H1 (cell line): ENCODE data around the gene CD81. TPM values are rescaled to one million over a fixed set of nuclear protein-coding genes. Genes with fewer than 3 reads are reported as not detected.

ENCODE experiments used
- CTCF ChIA-PET: fragments of 300-600 bp; sonication (Branson Sonifier 250); formaldehyde crosslinking; loops from one replicate; lab custom pipeline; 2021; ENCODE audit not compliant: partially characterized antibody; lab: Charles Lee
- POLR2A ChIA-PET: fragments of 300-600 bp; sonication (Branson Sonifier 250); formaldehyde crosslinking; loops from one replicate; lab custom pipeline; 2021; ENCODE audit warnings: inconsistent platforms; ENCODE audit not compliant: partially characterized antibody; lab: Charles Lee
- DNase-seq, 2 experiments: peaks; one replicate each; pipeline versions ENCODE4 v3.0.0 to v3.0.0-alpha.2; 2010 to 2022; ENCODE audit warnings: low spot score in 2 of 2, low read depth in 1 of 2, mixed read lengths in 1 of 2
- FAIRE-seq: peaks from 2 replicates; lab custom pipeline; 2011; peaks lifted over from hg19 to GRCh38; lab: Jason Lieb, UNC
- H2AFZ ChIP-seq: 2 replicates; pipeline ENCODE4 v1.8.1; 2012; ENCODE audit warnings: low read length, inconsistent platforms
- H2AK5ac ChIP-seq: 2 replicates; pipeline ENCODE4 v1.6.1; 2013; ENCODE audit warnings: low read depth, low read length
- H2BK120ac ChIP-seq: replicated peaks from 2 replicates; pipeline ENCODE3; 2013; ENCODE audit warnings: low read depth, low read length, inconsistent platforms
- H2BK12ac ChIP-seq: 2 replicates; pipeline ENCODE4 v1.6.1; 2013; ENCODE audit warnings: low read depth, low read length
- H2BK15ac ChIP-seq: 2 replicates; pipeline ENCODE4 v1.6.1; 2013; ENCODE audit warnings: low read length
- H2BK20ac ChIP-seq: 2 replicates; pipeline ENCODE4 v1.6.1; 2013; ENCODE audit warnings: low read length
- H2BK5ac ChIP-seq: 2 replicates; pipeline ENCODE4 v1.6.1; 2013; ENCODE audit warnings: low read depth, low read length
- H3K14ac ChIP-seq: 2 replicates; pipeline ENCODE4 v1.6.1; 2013; ENCODE audit warnings: inconsistent platforms; ENCODE audit not compliant: insufficient read length
- H3K18ac ChIP-seq: 2 replicates; pipeline ENCODE4 v1.6.1; 2013; ENCODE audit warnings: low read length; ENCODE audit errors: extremely low read depth
- H3K23ac ChIP-seq: 2 replicates; pipeline ENCODE4 v1.6.1; 2013; ENCODE audit warnings: inconsistent platforms; ENCODE audit not compliant: insufficient read length
- H3K23me2 ChIP-seq: 2 replicates; pipeline ENCODE4 v1.6.1; 2013; ENCODE audit warnings: low read depth, low read length
- H3K27ac ChIP-seq: 2 replicates; pipeline ENCODE4 v1.6.1; 2011; ENCODE audit warnings: low read depth, low read length, inconsistent platforms
- H3K27me3 ChIP-seq, 4 experiments: replicated peaks in 1 of 4; 1 replicate in 1 of 4; 2 replicates in 3 of 4; pipeline versions ENCODE4 v1.6.1 to v1.8.1; 2011 to 2013; ENCODE audit warnings: low read length in 3 of 4, mild to moderate bottlenecking in 3 of 4, inconsistent platforms in 2 of 4, mixed read lengths in 2 of 4, moderate library complexity in 1 of 4; ENCODE audit not compliant: control insufficient read depth in 3 of 4, insufficient read depth in 3 of 4; ENCODE audit errors: extremely low read depth in 1 of 4
- H3K36me3 ChIP-seq, 4 experiments: 2 replicates each; pipeline versions ENCODE4 v1.6.1 to v1.8.1; 2011 to 2013; ENCODE audit warnings: mild to moderate bottlenecking in 4 of 4, low read length in 3 of 4, moderate library complexity in 2 of 4, control low read depth in 1 of 4, inconsistent platforms in 1 of 4; ENCODE audit not compliant: insufficient read depth in 4 of 4, control insufficient read depth in 2 of 4
- H3K4ac ChIP-seq: replicated peaks from 2 replicates; pipeline ENCODE3; 2013; ENCODE audit warnings: low read length, low read depth, mixed read lengths, inconsistent platforms; ENCODE audit not compliant: insufficient read length
- H3K4me1 ChIP-seq, 4 experiments: replicated peaks in 1 of 4; 1 replicate in 1 of 4; 2 replicates in 3 of 4; pipeline versions ENCODE4 v1.6.1 to v1.8.1; 2011 to 2013; ENCODE audit warnings: low read length in 3 of 4, inconsistent platforms in 2 of 4, mixed read lengths in 1 of 4; ENCODE audit not compliant: insufficient read depth in 4 of 4, control insufficient read depth in 3 of 4
- H3K4me2 ChIP-seq, 2 experiments: 2 replicates each; pipeline versions ENCODE4 v1.6.1 to v1.8.1; 2011 to 2013; ENCODE audit warnings: low read depth in 2 of 2, low read length in 2 of 2, control low read depth in 1 of 2, inconsistent platforms in 1 of 2, mild to moderate bottlenecking in 1 of 2; ENCODE audit not compliant: insufficient read depth in 1 of 2
- H3K4me3 ChIP-seq, 4 experiments: fragments of 200-600, 300-600 bp in 1 of 4; sonication (generic), shearing (Covaris generic), sonication (Bioruptor Twin) in 1 of 4; 2 replicates each; pipeline versions ENCODE4 v1.5.1 to v1.8.1; 2011 to 2016; ENCODE audit warnings: low read length in 4 of 4, low read depth in 3 of 4, control low read depth in 2 of 4, inconsistent platforms in 2 of 4, mild to moderate bottlenecking in 2 of 4, mixed read lengths in 1 of 4, moderate library complexity in 1 of 4; ENCODE audit not compliant: insufficient read depth in 2 of 4; ENCODE audit errors: extremely low read depth in 1 of 4
- H3K56ac ChIP-seq: replicated peaks from 2 replicates; pipeline ENCODE3; 2013; ENCODE audit warnings: low read depth, mild to moderate bottlenecking, mixed read lengths, low read length, inconsistent platforms; ENCODE audit not compliant: insufficient read length
- H3K79me1 ChIP-seq: 2 replicates; pipeline ENCODE4 v1.6.1; 2013; ENCODE audit warnings: low read depth, low read length, control low read depth
- H3K79me2 ChIP-seq, 2 experiments: 2 replicates each; pipeline versions ENCODE4 v1.6.1 to v1.8.1; 2012 to 2013; ENCODE audit warnings: low read length in 2 of 2, mild to moderate bottlenecking in 2 of 2, inconsistent platforms in 1 of 2; ENCODE audit not compliant: insufficient read depth in 2 of 2, control insufficient read depth in 1 of 2
- H3K9ac ChIP-seq, 4 experiments: replicated peaks in 1 of 4; 1 replicate in 1 of 4; 2 replicates in 3 of 4; pipeline versions ENCODE4 v1.6.1 to v1.8.1; 2011 to 2013; ENCODE audit warnings: low read depth in 3 of 4, low read length in 3 of 4, control low read depth in 2 of 4, mild to moderate bottlenecking in 2 of 4, moderate library complexity in 2 of 4, inconsistent platforms in 1 of 4; ENCODE audit errors: extremely low read depth in 1 of 4
- H3K9me3 ChIP-seq, 2 experiments: 2 replicates each; pipeline versions ENCODE4 v1.6.1 to v1.8.1; 2012 to 2013; ENCODE audit warnings: mild to moderate bottlenecking in 2 of 2, moderate library complexity in 2 of 2, control low read depth in 1 of 2, inconsistent platforms in 1 of 2, low read depth in 1 of 2, low read length in 1 of 2, mixed read lengths in 1 of 2; ENCODE audit not compliant: insufficient read depth in 2 of 2
- H4K20me1 ChIP-seq, 2 experiments: replicated peaks in 1 of 2; 2 replicates each; pipeline versions ENCODE3 to v1.8.1; 2011 to 2013; ENCODE audit warnings: inconsistent platforms in 2 of 2, low read length in 2 of 2, mild to moderate bottlenecking in 1 of 2; ENCODE audit not compliant: insufficient read depth in 2 of 2, control insufficient read depth in 1 of 2
- H4K5ac ChIP-seq: 2 replicates; pipeline ENCODE4 v1.6.1; 2013; ENCODE audit warnings: low read length, low read depth, mixed read lengths, inconsistent platforms; ENCODE audit not compliant: insufficient read length
- H4K8ac ChIP-seq: 2 replicates; pipeline ENCODE4 v1.8.0; 2013; ENCODE audit warnings: mild to moderate bottlenecking, moderate library complexity, low read length, inconsistent platforms; ENCODE audit not compliant: insufficient read depth; ENCODE audit errors: extremely low read depth
- H4K91ac ChIP-seq: replicated peaks from 2 replicates; pipeline ENCODE3; 2013; ENCODE audit warnings: low read length, mixed read lengths, inconsistent platforms; ENCODE audit not compliant: insufficient read length
- CTCF ChIP-seq, 3 experiments: IDR thresholded peaks; 1 replicate in 2 of 3; 2 replicates in 1 of 3; pipeline versions ENCODE4 v1.5.1 to v1.6.1; 2011; ENCODE audit warnings: low read length in 3 of 3, mild to moderate bottlenecking in 3 of 3, inconsistent platforms in 2 of 3, low read depth in 1 of 3, moderate library complexity in 1 of 3; ENCODE audit not compliant: insufficient read depth in 1 of 3; ENCODE audit errors: control extremely low read depth in 1 of 3
- KDM1A ChIP-seq: fragments of 200-600, 300-600 bp; sonication (generic); IDR thresholded peaks from 2 replicates; pipeline ENCODE4 v1.7.1; 2016; ENCODE audit warnings: mild to moderate bottlenecking, low read length, borderline replicate concordance
- MAFK ChIP-seq: IDR thresholded peaks from 2 replicates; pipeline ENCODE4 v1.6.1; 2012; ENCODE audit warnings: low read depth, mild to moderate bottlenecking, improper control_type of control experiment, low read length
- POLR2A ChIP-seq, 2 experiments: IDR thresholded peaks; 1 replicate in 1 of 2; 2 replicates in 1 of 2; pipeline ENCODE4 v1.6.1; 2011; ENCODE audit warnings: low read depth in 2 of 2, low read length in 2 of 2, mild to moderate bottlenecking in 2 of 2; ENCODE audit errors: control extremely low read depth in 1 of 2
- POLR2AphosphoS5 ChIP-seq: IDR thresholded peaks from 2 replicates; pipeline ENCODE4 v1.6.1; 2011; ENCODE audit warnings: low read depth, low read length
- RAD21 ChIP-seq, 2 experiments: IDR thresholded peaks in 1 of 2; conservative IDR thresholded peaks in 1 of 2; 2 replicates each; pipeline ENCODE4 v1.6.1; 2011; ENCODE audit warnings: low read depth in 2 of 2, low read length in 2 of 2, improper control_type of control experiment in 1 of 2, inconsistent platforms in 1 of 2, mild to moderate bottlenecking in 1 of 2, moderate library complexity in 1 of 2
- SAP30 ChIP-seq: fragments of 300-600 bp; sonication (generic); IDR thresholded peaks from 2 replicates; pipeline ENCODE4 v1.7.1; 2012; ENCODE audit warnings: low read length, moderate library complexity, mild to moderate bottlenecking, inconsistent platforms; ENCODE audit not compliant: insufficient read depth, insufficient replicate concordance
- WGBS, 2 experiments: shearing (Covaris generic) in 1 of 2; methylation state at CpG; one replicate each; pipeline versions ENCODE4 v1.1.6 to v1.1.7; 2013 to 2015; ENCODE audit warnings: low lambda C conversion rate in 2 of 2, mixed read lengths in 2 of 2, inconsistent platforms in 1 of 2, low coverage in 1 of 2, missing lambda C conversion rate in 1 of 2; ENCODE audit not compliant: insufficient replicate concordance in 2 of 2, insufficient coverage in 1 of 2, insufficient read length in 1 of 2; ENCODE audit errors: extremely low coverage in 1 of 2, missing lambda C conversion rate in 1 of 2; 5-methylcytosine and 5-hydroxymethylcytosine counted together
- polyA plus RNA-seq, 7 experiments: library from polyadenylated mRNA; depleted of rRNA in 3 of 7; stranded (reverse) in 5 of 7; unstranded in 2 of 7; fragments of >200 nt in 5 of 7; fragments of 200-250 nt in 2 of 7; gene quantifications; 1 replicate in 5 of 7; 2 replicates in 1 of 7; 4 replicates in 1 of 7; pipeline versions ENCODE4 v1.2.1 to v1.2.3, GENCODE V29; 2011 to 2013; ENCODE audit warnings: missing spikeins in 2 of 7, mixed read lengths in 2 of 7
- total RNA-seq: library from RNA; stranded (reverse); fragmentation: NEBNext Ultra II Directional; extraction: Animal tissue kit (Norgen Biotek cat#: 25700); gene quantifications from 2 replicates; pipeline ENCODE4 v1.2.1, GENCODE V29; 2021
- TF ChIP-seq, protein P1 (sequence below): IDR thresholded peaks from 2 replicates; pipeline ENCODE4 v1.6.1; 2012; ENCODE audit warnings: inconsistent platforms

Gene CD81
- total and polyA plus RNA-seq, 2 of the 8 experiments (the other 6 are each of a cell fraction or from before 2014, with no cell fraction given): 238 to 309 TPM

- Histone ChIP-seq H3K4me3 (peak overlapping the region; percentile 86 to 98 (median 97)), H3K4me2 (peak overlapping the region; percentile 81), H2BK120ac (no peak overlapping the region), H2BK20ac (no peak overlapping the region), H4K20me1 (peaks cover 5% of the 10 kb centered on the region in 2 experiments), H4K5ac (no peak overlapping the region), H2BK5ac (no peak overlapping the region; the same call in 1 of the 2 replicates), H3K18ac (no peak overlapping the region), H2AFZ (no peak overlapping the region), H3K4ac (no peak overlapping the region), H3K9ac (peak overlapping the region; percentile 85 to 93 (median 91)), H2AK5ac (no peak overlapping the region), H2BK12ac (no peak overlapping the region), H2BK15ac (no peak overlapping the region), H3K4me1 (peaks cover 0 to 17% (median 6%) of the 10 kb centered on the region in 4 experiments; a peak in 5 of 7 replicates), H3K56ac (no peak overlapping the region), H4K91ac (no peak overlapping the region), H3K9me3 (no peaks in the 10 kb centered on the region), H3K79me2 (peaks cover 0 to 14% of the 10 kb centered on the region in 2 experiments; a peak in 3 of 4 replicates), H4K8ac (no peak overlapping the region), H3K79me1 (no peaks in the 10 kb centered on the region; the same call in 1 of the 2 replicates), H3K23ac (no peak overlapping the region), H3K27ac (no peak overlapping the region), H3K36me3 (peaks cover 2 to 21% (median 10%) of the 10 kb centered on the region in 4 experiments; a peak in 4 of 8 replicates), H3K27me3 (no peaks in the 10 kb centered on the region), H3K14ac (no peak overlapping the region), H3K23me2 (peaks cover 12% of the 10 kb centered on the region)
- whole genome bisulfite sequencing, 2 experiments: 58% methylated on average over 12 of the region's 12 CpGs; no CpG with 5 or more reads in 1 of the 2 experiments
- DNase-seq (no peak), FAIRE-seq (no peak)
- ChIA-PET POLR2A (interaction anchor here (1.0 to 5.0 kb wide), 9 partner anchors 8 to 491 kb away, joined by 3 to 42 read pairs (median 7); partner anchors contain the start of gene CD81), CTCF (interaction anchor here (0.7 to 14.1 kb wide), 19 partner anchors 9 to 215 kb away, joined by 3 to 196 read pairs (median 4); no protein-coding TSS in a partner anchor)
- TF ChIP-seq, protein P1, sequence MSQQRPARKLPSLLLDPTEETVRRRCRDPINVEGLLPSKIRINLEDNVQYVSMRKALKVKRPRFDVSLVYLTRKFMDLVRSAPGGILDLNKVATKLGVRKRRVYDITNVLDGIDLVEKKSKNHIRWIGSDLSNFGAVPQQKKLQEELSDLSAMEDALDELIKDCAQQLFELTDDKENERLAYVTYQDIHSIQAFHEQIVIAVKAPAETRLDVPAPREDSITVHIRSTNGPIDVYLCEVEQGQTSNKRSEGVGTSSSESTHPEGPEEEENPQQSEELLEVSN: no peak
- TF ChIP-seq MAFK (no peak), CTCF (IDR thresholded peaks at IDR 0.05; ENCODE audit: control extremely low read depth in 1 of 3, insufficient read depth in 1 of 3, low read depth in 1 of 3, low read length in 3 of 3) (peak in 2 of 3 experiments; percentile 35; a peak in 3 of 4 replicates), POLR2AphosphoS5 (0 out of 2 replicates have a peak, but pooled peaks have one; percentile 23), POLR2A (IDR thresholded peaks at IDR 0.05; ENCODE audit: control extremely low read depth in 1 of 2, low read depth in 2 of 2, low read length in 2 of 2) (no peak), RAD21 (IDR thresholded peaks at IDR 0.05 in 1 of 2, conservative IDR thresholded peaks at IDR 0.05 in 1 of 2; ENCODE audit: low read depth in 2 of 2, low read length in 2 of 2) (peak in 1 of 2 experiments; percentile 24; a peak in 2 of 4 replicates), SAP30 (no peak), KDM1A (no peak)
These were observed 24.4 kb downstream of the CD81 start for GRCh38 chr11:2401436-2401984.
